NCI-H187 (cell line): ENCODE results near the gene GSN.

Experiments
- DNase-seq, 2 experiments: peaks; one replicate each; lab custom pipeline; 2025; lab: John Stamatoyannopoulos, UW

GSN gene

GRCh38 chr9:121372239-121373010, 104.5 kb downstream of the GSN start:
- no peak for DNase-seq

- no peak for DNase-seq
Measured at GRCh38 chr9:121373011-121373729, 105.2 kb downstream of the GSN start.

GRCh38 chr9:121376214-121376830, 108.4 kb downstream of the GSN start:
- no peak for DNase-seq

- DNase-seq: no peak
Measured at GRCh38 chr9:121380846-121381245, 112.9 kb downstream of the GSN start.
